Left colon (tissue), 2 donors: ENCODE data around the gene AHDC1. TPM values are rescaled to one million over a fixed set of nuclear protein-coding genes. Genes with fewer than 3 reads are reported as not detected.
"Not testable (repeated sequence)": the region's sequence is repeated elsewhere in the genome, so short reads cannot be mapped to it uniquely, and the experiment has no call there.

Experiments
- ATAC-seq: fragments of 200-7000 bp; cut with Tn5 transposase; one replicate; pipeline ENCODE4 v1.9.1; 2020; ENCODE audit warnings: mild to moderate bottlenecking, moderate library complexity
- DNase-seq, 2 donors: peaks; one replicate each; pipeline ENCODE4 v3.0.0-alpha.2; 2020
- intact Hi-C, 2 donors: fragments of 100-400 bp; cut with DNase I in 1 of 2; cut with micrococcal nuclease in 1 of 2; formaldehyde crosslinking; loops; one replicate each; pipeline versions ENCODE4 v1.11.2 to v1.14.0; 2022; cut with DNase I, micrococcal nuclease
- total RNA-seq, 2 donors: library from RNA; stranded (reverse); fragmentation: NEBNext Ultra II Directional; extraction: Animal tissue kit (Norgen Biotek cat#: 25700); gene quantifications; one replicate each; pipeline ENCODE4 v1.2.1, GENCODE V29; 2021
- donor health status: DM: no; HTN: no; CAD: no.
- donor health status: DM: yes; HTN: yes; CAD: no.

AHDC1 gene
- total RNA-seq, 2 donors from 2014 or later: 21.5 to 25.2 TPM

- DNase-seq (no peak), ATAC-seq (no peak)
- intact Hi-C loops: no loop called here
Observed at GRCh38 chr1:27560268-27561123, 43.4 kb downstream of the AHDC1 start.

GRCh38 chr1:27559466-27560030 is 44.4 kb downstream of the AHDC1 start:
- intact Hi-C loops: loop anchor here in 1 of 2 donors (5.0 kb wide), 1 partner anchor 48 kb away; no protein-coding TSS in a partner anchor
- DNase-seq: no peak

DNA sequence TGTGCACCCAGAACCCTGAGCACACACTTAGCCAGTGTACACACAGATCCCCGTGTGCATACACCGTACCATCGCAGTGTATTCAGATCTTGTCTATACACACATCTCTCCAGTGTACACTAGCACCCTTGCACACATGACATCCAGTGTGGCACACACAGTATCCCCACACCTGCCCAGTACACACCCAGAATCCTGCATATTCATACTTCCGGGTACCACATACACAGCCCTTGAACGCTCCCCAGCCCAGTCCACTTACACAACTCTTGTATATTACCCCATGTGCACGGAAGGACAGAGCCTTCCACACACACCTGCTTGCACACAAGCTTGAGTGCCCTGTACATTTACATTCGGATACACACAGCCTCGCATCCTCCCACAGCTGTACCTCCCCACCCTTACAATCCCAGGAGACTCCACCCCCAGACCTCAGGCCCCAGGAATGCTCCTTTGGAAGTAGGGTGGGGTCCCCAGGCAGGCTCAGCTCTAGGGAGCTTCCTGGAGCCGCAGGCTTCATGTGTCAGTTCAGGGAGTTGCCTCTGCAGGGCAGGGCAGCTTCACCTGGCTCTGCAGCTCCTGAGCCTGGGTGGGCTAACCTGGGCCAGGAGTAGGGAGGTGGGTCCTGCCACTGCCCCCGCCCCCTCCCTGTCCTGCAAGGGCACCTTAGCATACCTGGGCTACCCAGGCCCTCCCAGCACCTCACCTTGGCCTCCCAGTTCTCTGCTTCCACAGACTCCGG is 46.2 kb downstream of the AHDC1 start:
- peak; percentile 82 to 93 for DNase-seq
- peak; percentile 84 for ATAC-seq
- intact Hi-C loops: loop anchor here in 1 of 2 donors (5.0 kb wide), 1 partner anchor 50 kb away; no protein-coding TSS in a partner anchor

More at GRCh38 chr1:27559466-27560030, 44.4 kb downstream of the AHDC1 start:
- no peak for ATAC-seq

DNA sequence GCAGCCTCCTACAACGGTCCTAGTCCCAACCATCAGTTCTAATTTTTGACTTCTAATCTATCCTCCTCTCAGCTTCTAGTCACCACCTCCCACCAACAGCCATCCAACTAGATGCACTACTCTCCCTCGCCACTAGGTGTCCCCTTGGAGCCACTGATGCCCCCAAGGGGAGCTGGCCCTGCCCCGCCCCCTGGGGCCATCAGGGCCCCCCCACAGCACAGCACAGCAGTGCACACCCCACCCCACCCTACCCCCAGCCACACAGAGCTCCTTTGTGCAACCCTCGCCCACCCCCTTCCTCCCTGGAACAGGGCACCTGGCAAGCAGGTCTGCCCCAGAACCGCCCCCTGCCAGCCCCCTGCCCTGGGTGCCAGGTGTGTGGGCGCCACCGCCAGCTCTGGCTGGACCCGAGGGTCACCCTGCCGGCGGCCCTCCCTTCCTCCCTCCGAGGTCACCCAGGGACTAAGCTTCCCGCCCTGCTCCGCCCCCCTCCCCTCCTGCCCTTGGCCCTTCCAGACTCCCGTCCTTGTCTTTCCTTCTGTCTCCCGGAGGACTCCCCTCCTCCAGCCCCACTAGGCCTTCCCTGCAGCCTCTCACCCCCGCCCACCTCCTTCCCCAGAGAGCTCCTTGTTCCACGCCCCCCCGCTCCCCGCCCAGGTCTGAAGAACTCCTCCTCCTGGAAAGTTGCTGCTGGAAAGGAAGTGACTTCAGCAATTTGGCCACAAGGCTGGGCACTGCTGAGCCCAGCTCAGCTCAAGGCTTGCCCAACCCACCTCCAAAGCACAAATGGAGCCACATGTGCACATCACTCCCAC is 47.0 kb downstream of the AHDC1 start:
- ATAC-seq: peak; percentile 72
- intact Hi-C loops: loop anchor here in 1 of 2 donors (5.0 kb wide), 1 partner anchor 50 kb away; no protein-coding TSS in a partner anchor
- peak; percentile 94 to 97 for DNase-seq

DNA sequence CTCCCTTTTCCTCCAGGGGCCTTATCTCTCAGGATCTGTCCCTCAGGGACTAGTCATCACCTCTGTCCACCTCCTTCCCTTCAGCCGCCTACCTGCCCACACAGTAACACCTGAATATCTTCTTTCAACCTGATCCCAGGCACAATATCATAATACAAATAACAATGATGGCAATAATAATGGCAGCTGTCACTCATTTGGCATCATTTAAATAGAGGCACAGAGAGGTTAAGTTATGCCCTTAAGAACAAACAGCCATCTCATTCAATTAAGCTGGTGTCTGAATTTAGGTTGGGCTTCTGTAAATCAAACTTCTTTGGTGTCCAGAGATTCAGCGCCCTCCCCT is 47.5 kb downstream of the AHDC1 start:
- no peak for DNase-seq
- intact Hi-C loops: loop anchor here in 1 of 2 donors (5.0 kb wide), 1 partner anchor 51 kb away; no protein-coding TSS in a partner anchor
- no peak for ATAC-seq

DNA sequence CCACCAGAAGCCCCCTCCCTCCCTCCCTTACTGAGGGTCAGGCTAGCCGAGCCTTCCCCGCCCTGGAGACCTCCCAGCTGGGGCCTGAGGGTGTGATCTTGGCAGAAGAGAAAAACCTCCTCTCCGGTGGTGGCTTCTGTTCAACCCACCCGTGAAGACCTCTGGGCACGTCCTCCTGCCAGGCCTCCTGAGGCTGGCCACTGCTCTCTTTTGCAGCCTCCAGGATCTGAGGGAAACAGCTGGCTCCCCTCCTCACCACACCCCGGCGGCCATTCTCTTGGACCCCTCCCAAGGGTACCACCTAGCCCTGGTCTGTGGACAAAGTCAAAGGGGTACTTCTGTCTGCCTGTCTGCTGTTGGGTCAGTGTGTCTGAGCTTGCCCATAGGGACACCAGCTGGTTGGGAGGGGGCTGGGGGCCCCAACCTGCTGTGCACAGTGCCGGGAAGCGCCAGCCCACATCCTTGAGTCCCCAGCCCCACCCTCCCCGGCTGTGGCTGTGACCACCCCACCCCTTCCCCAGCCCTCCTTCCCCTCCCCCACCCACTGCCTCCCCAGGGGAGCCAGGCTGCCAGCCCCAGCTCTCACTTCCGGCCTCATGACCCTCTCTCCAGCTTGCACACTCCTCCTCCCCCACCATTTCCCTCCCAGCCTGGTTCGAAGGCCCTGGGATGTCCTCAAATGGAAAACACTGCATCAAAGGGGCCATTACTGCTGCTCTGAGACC is 48.1 kb downstream of the AHDC1 start:
- no peak for ATAC-seq
- peak in 1 of 2 donors; percentile 47 for DNase-seq
- intact Hi-C loops: loop anchor here in 1 of 2 donors (5.0 kb wide), 1 partner anchor 51 kb away; no protein-coding TSS in a partner anchor

GRCh38 chr1:27554759-27555699 is 48.9 kb downstream of the AHDC1 start:
- DNase-seq (no peak), ATAC-seq (no peak)
- intact Hi-C loops: loop anchor here in 1 of 2 donors (5.0 kb wide), 1 partner anchor 52 kb away; no protein-coding TSS in a partner anchor

- ATAC-seq (no peak), DNase-seq (no peak)
- intact Hi-C loops: no loop called here
Observed at GRCh38 chr1:27554293-27554692, 49.7 kb downstream of the AHDC1 start.

DNA sequence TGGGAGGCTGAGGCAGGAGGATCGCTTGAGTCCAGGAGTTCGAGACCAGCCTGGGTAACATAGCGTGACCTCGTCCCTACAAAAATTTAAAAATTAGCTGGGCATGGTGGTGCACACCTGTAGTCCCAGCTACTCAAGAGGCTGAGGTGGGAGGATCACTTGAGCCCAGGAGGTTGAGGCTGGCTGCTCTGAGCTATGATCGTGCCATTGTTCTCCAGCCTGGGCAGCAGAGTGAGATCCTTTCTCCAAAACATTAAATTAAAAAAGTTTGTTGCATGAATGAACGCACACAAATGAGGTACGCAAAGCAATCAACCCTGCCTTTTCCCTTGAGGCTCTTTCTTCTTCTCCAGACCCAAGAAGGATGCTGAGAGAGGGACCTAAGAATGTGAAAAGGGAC is 50.1 kb downstream of the AHDC1 start:
- ATAC-seq, intact Hi-C loops, DNase-seq: not testable (repeated sequence)

DNA sequence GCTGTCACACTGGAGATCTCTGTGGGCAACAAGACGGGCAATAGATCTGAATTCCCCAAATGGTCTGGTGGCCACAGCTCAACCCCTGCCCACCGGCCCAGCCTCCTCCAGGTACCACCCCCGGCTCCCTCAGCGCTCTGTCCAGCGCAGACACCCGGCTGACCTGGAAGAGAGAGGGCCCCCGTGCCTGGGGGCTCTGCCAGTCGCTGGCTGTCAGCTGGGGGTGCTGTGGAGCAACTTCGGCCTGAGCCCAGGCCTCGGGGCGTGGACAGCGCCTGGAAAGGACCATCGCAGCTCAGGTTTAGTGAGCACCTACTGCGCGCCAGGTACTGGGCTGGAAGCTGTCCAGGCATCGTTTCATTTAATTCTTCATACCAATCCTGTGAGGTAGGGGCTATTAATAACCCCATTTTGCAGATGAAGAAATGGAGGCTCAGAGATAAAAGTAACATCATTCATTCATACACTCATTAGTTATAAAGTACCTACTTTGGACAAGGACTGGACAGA is 51.0 kb downstream of the AHDC1 start:
- ATAC-seq (no peak), DNase-seq (no peak)
- intact Hi-C loops: no loop called here

GRCh38 chr1:27551953-27552312 is 52.0 kb downstream of the AHDC1 start:
- intact Hi-C loops: no loop called here
- ATAC-seq (no peak), DNase-seq (no peak)

DNA sequence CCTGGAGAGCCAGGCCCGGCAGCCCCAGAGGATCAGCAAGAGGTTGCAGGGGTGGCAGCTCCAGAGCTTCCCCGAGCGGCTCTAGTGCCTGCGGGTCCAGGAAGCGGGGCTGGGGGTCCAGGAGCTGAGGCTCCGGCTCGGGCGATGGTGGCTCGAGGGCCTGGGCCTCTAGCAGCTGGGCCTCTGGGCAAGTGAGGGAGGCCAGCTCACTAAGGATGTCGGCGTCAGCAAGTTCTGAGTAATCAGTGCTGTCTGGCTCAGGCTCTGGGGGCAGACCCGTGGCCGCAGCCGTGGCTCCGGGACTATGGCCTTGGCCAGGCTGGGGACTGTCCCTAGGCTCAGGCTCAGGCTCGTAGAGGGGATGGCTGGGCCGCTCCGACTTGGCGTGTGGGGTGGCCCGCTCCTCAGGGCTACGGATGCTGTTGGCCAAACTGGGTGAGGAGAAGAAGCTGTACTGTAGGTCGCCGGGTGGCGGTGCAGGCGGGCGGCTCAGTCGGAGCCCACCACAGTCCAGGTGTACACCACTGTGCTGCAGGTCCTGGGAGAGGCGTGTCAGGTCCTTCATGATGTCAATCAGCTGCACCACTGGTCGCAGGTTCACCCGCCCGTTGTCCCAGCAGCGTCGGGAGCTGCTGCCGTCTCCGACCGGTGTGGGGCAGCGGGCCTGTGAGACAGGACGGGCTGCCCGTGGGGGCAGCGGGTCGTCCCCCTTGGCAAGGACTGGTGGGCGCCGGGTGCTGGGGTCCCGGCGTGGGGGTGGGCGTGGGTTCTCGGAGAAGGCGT is 52.6 kb downstream of the AHDC1 start:
- intact Hi-C loops: no loop called here
- no peak for ATAC-seq

DNA sequence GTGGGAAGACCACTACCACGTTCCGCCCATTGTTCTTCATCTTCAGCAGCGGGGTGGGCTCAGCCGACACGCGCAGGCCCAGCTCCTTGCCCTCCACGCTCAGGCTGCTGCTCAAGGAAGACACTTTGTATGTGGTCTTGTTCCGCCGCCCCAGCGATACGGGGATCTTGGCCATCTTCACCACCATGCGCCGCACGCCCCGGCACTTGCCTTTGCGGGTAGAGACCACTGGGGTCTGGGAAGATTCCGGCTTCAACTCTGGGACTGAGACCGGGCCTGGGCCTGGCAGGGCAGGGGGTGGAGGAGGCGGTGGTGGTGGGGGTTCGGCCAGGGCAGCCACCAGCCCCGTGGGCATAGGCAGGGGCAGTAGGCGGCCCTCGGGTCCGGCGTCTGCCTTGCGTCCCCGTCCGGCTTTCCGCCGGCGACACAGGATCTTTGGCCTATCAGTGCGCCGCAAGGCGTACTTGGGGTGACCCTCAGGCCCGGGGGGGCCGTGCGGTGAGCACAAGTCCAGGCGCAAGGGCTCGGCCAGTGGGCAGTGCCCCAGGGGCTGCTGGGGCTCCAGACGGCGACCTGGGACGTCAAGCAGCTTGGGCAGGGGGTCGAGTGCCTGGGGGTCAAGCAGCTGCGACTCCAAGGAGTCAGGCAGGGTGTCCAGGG is 53.3 kb downstream of the AHDC1 start:
- intact Hi-C loops: no loop called here
- no peak for ATAC-seq
- no peak for DNase-seq

More for the DNA sequence above, 52.6 kb downstream of the AHDC1 start:
- no peak for DNase-seq

DNA sequence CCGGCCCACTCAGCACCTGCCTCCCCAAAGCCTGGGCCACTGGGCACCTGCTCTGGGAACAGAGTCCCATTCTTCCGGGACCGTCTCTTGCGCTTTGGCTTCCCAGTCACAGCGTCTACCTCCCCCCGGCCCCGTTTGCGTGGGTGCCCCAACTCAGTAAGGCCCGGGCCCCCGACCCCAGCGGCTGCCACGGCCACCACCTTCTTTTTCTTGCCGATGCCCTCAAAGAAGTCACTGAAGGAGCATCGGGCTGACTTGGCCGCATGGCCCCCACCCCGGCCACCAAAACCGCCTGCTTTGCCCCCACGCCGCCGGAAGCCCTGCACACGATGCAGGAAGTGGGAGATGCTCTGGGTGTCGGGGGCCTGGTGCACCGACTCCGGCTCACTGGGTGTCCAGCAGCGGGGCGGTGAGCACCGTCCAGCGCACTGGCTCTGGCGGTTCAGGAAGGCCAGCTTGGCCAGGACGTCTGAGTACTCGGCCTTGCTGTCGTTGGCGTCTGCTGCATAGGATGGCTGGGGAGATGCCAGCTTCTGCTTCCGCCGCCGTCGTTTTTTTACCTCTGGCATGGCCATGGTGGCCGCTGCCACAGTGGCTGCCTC is 54.0 kb downstream of the AHDC1 start:
- ATAC-seq: no peak
- intact Hi-C loops: no loop called here
- no peak for DNase-seq
